Astrocyte (in vitro differentiated cells and primary cell): ENCODE measurements around the gene BTBD10. TPM values are rescaled to one million over a fixed set of nuclear protein-coding genes. Genes with fewer than 3 reads are reported as not detected.

Experiments
- DNase-seq: peaks from one replicate; pipeline ENCODE4 v3.0.0-alpha.2; 2010; ENCODE audit warnings: low read depth
- FAIRE-seq: peaks from 2 replicates; lab custom pipeline; 2011; peaks lifted over from hg19 to GRCh38; lab: Jason Lieb, UNC
- H2AFZ ChIP-seq: 2 replicates; pipeline ENCODE4 v1.6.0; 2012; ENCODE audit warnings: low read depth, low read length, inconsistent platforms
- H3K27ac ChIP-seq: 2 replicates; pipeline ENCODE4 v1.5.1; 2011; ENCODE audit warnings: low read depth, low read length, inconsistent platforms
- H3K27me3 ChIP-seq: 2 replicates; pipeline ENCODE4 v1.6.0; 2011; ENCODE audit warnings: low read length, inconsistent platforms; ENCODE audit not compliant: insufficient read depth
- H3K36me3 ChIP-seq: 2 replicates; pipeline ENCODE4 v1.5.1; 2011; ENCODE audit warnings: low read length, inconsistent platforms; ENCODE audit not compliant: insufficient read depth
- H3K4me1 ChIP-seq: 2 replicates; pipeline ENCODE4 v1.5.1; 2011; ENCODE audit warnings: low read length, inconsistent platforms; ENCODE audit not compliant: insufficient read depth
- H3K4me2 ChIP-seq: 2 replicates; pipeline ENCODE4 v1.6.0; 2012; ENCODE audit warnings: low read length, inconsistent platforms
- H3K4me3 ChIP-seq: 2 replicates; pipeline ENCODE4 v1.5.1; 2011; ENCODE audit warnings: low read depth, mild to moderate bottlenecking, low read length, inconsistent platforms; ENCODE audit not compliant: insufficient read depth
- H3K79me2 ChIP-seq: 2 replicates; pipeline ENCODE4 v1.6.0; 2012; ENCODE audit warnings: mild to moderate bottlenecking, low read length, inconsistent platforms; ENCODE audit not compliant: insufficient read depth
- H3K9ac ChIP-seq: 2 replicates; pipeline ENCODE4 v1.6.0; 2012; ENCODE audit warnings: mild to moderate bottlenecking, low read length, inconsistent platforms
- H3K9me3 ChIP-seq: 2 replicates; pipeline ENCODE4 v1.5.1; 2012; ENCODE audit warnings: low read depth, mild to moderate bottlenecking, low read length, inconsistent platforms; ENCODE audit not compliant: insufficient read depth
- H4K20me1 ChIP-seq: 2 replicates; pipeline ENCODE4 v1.6.0; 2012; ENCODE audit warnings: low read length, inconsistent platforms; ENCODE audit not compliant: insufficient read depth
- H3K27ac Mint-ChIP-seq: one replicate; pipeline ENCODE4 v1.8.0; 2021; ENCODE audit warnings: mild to moderate bottlenecking, mixed read lengths; ENCODE audit not compliant: unreplicated experiment
- H3K27me3 Mint-ChIP-seq: one replicate; pipeline ENCODE4 v1.8.0; 2021; ENCODE audit warnings: low read depth, mixed read lengths; ENCODE audit not compliant: unreplicated experiment
- H3K36me3 Mint-ChIP-seq: one replicate; pipeline ENCODE4 v1.8.0; 2021; ENCODE audit warnings: low read depth, mixed read lengths; ENCODE audit not compliant: unreplicated experiment
- H3K4me1 Mint-ChIP-seq: one replicate; pipeline ENCODE4 v1.8.0; 2021; ENCODE audit warnings: low read depth, mixed read lengths; ENCODE audit not compliant: unreplicated experiment
- H3K4me3 Mint-ChIP-seq: one replicate; pipeline ENCODE4 v1.8.0; 2021; ENCODE audit warnings: mild to moderate bottlenecking, moderate library complexity, mixed read lengths; ENCODE audit not compliant: unreplicated experiment
- H3K9me3 Mint-ChIP-seq: one replicate; pipeline ENCODE4 v1.8.0; 2021; ENCODE audit warnings: mild to moderate bottlenecking, mixed read lengths; ENCODE audit not compliant: unreplicated experiment
- EZH2 ChIP-seq: IDR thresholded peaks from 2 replicates; pipeline ENCODE4 v1.6.1; 2012; ENCODE audit warnings: mild to moderate bottlenecking, low read length, inconsistent platforms; ENCODE audit not compliant: insufficient read depth
- total RNA-seq: library from RNA; stranded (reverse); gene quantifications from 2 replicates; pipeline ENCODE4 v1.2.1, GENCODE V29; 2021
- TF ChIP-seq, protein P1 (sequence below): IDR thresholded peaks from 2 replicates; pipeline ENCODE4 v1.5.1; 2011; ENCODE audit warnings: low read depth, mild to moderate bottlenecking, inconsistent platforms, low read length, moderate library complexity; ENCODE audit not compliant: insufficient read depth

BTBD10 gene
- total RNA-seq, 1 donor from 2014 or later: 58.9 TPM

DNA sequence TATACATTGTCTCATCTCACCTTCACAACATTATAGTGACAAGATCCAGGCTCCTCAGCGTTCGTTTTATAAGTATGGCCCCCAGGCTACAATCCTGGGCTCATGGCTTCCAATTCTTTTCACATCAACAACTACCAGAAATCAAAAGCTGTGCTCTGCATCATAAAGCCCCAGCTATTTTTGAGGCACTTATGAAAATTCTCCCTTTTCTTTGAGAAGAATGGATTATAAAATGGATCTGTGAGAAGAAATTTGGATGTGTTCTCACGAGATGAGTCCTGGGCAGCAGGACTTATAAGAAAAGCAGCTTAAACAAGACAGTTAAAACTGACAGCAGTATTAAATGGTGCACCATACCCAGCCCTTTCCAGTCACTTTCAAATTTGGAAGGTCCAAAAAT is 80.3 kb downstream of the BTBD10 start:
- no peak overlapping the region for H3K27ac ChIP-seq
- H3K79me2 ChIP-seq: no peaks in the 10 kb centered on the region
- no peaks in the 10 kb centered on the region for H3K9me3 Mint-ChIP-seq
- H4K20me1 ChIP-seq: no peaks in the 10 kb centered on the region
- H3K4me3 Mint-ChIP-seq: no peak overlapping the region
- no peak overlapping the region for H3K4me3 ChIP-seq
- no peaks in the 10 kb centered on the region for H3K27me3 ChIP-seq
- peaks cover 27% of the 10 kb centered on the region for H3K36me3 ChIP-seq
- TF ChIP-seq, protein P1, sequence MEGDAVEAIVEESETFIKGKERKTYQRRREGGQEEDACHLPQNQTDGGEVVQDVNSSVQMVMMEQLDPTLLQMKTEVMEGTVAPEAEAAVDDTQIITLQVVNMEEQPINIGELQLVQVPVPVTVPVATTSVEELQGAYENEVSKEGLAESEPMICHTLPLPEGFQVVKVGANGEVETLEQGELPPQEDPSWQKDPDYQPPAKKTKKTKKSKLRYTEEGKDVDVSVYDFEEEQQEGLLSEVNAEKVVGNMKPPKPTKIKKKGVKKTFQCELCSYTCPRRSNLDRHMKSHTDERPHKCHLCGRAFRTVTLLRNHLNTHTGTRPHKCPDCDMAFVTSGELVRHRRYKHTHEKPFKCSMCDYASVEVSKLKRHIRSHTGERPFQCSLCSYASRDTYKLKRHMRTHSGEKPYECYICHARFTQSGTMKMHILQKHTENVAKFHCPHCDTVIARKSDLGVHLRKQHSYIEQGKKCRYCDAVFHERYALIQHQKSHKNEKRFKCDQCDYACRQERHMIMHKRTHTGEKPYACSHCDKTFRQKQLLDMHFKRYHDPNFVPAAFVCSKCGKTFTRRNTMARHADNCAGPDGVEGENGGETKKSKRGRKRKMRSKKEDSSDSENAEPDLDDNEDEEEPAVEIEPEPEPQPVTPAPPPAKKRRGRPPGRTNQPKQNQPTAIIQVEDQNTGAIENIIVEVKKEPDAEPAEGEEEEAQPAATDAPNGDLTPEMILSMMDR: no peak
- TF ChIP-seq EZH2: no peak
- H3K4me1 Mint-ChIP-seq: peaks cover 4% of the 10 kb centered on the region
- FAIRE-seq: no peak
- H3K4me2 ChIP-seq: no peak overlapping the region
- peaks cover 15% of the 10 kb centered on the region for H3K36me3 Mint-ChIP-seq
- no peak for DNase-seq
- H3K4me1 ChIP-seq: no peaks in the 10 kb centered on the region
- H3K27ac Mint-ChIP-seq: no peak overlapping the region
- H3K27me3 Mint-ChIP-seq: no peaks in the 10 kb centered on the region
- H3K9me3 ChIP-seq: no peaks in the 10 kb centered on the region
- no peak overlapping the region for H3K9ac ChIP-seq
- no peak overlapping the region for H2AFZ ChIP-seq

DNA sequence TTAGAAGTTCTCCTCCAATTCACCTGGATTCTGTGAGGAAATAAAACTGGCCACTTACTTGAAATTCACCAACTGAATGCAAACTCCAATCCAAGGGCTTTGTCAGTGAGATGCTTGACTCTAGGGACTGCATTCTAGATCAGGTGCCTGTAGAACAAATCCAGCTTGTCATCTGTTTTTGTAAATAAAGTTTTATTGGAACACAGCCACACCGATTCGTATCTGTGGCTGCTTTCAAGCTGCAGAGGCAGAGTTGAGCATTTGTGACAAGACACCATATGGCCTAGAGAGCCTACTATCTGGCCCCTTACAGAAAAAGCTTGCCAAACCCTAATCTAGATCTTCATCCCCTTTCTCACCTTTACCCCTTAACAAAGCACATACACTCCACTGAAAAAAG is 82.3 kb downstream of the BTBD10 start:
- no peak for TF ChIP-seq EZH2
- TF ChIP-seq, protein P1: no peak
- no peak overlapping the region for H3K4me2 ChIP-seq
- DNase-seq (no peak), FAIRE-seq (peak; percentile 47)
- H3K27me3 ChIP-seq: no peaks in the 10 kb centered on the region
- peaks cover 21% of the 10 kb centered on the region for H3K36me3 ChIP-seq
- Mint-ChIP-seq H3K9me3 (no peaks in the 10 kb centered on the region), H3K27me3 (no peaks in the 10 kb centered on the region), H3K27ac (no peak overlapping the region), H3K4me3 (no peak overlapping the region), H3K36me3 (peaks cover 29% of the 10 kb centered on the region), H3K4me1 (peaks cover 4% of the 10 kb centered on the region)
- H3K4me3 ChIP-seq: no peak overlapping the region
- no peaks in the 10 kb centered on the region for H3K79me2 ChIP-seq
- no peak overlapping the region for H2AFZ ChIP-seq
- H3K4me1 ChIP-seq: no peaks in the 10 kb centered on the region
- no peaks in the 10 kb centered on the region for H3K9me3 ChIP-seq
- H4K20me1 ChIP-seq: no peaks in the 10 kb centered on the region
- no peak overlapping the region for H3K27ac ChIP-seq
- no peak overlapping the region for H3K9ac ChIP-seq

DNA sequence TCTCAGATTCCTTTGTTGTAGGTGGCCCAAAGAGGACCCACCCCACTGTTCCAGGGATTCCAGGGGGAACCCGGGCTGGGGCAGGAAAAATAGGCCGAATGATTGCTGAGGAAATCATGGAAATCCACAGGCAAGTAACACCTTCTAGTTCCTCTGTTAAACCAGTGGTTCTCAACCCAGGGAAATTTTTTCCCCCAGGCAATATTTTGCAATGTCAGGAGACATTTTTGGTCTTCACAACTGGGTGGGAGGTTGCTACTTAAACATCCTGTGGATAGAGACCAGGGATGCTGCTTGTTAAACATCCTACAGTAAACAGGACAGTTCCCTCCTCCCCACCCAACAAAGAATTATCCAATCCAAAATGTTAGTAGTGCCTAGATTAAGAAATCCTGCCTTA is 84.7 kb downstream of the BTBD10 start:
- Histone ChIP-seq H3K36me3 (peaks cover 31% of the 10 kb centered on the region), H3K4me3 (no peak overlapping the region), H2AFZ (no peak overlapping the region), H3K4me2 (no peak overlapping the region), H3K79me2 (no peaks in the 10 kb centered on the region), H3K27me3 (no peaks in the 10 kb centered on the region), H4K20me1 (no peaks in the 10 kb centered on the region), H3K9ac (no peak overlapping the region), H3K4me1 (no peaks in the 10 kb centered on the region), H3K9me3 (no peaks in the 10 kb centered on the region), H3K27ac (no peak overlapping the region)
- peaks cover 1% of the 10 kb centered on the region for H3K4me1 Mint-ChIP-seq
- no peak for FAIRE-seq
- no peak overlapping the region for H3K4me3 Mint-ChIP-seq
- H3K27ac Mint-ChIP-seq: no peak overlapping the region
- no peak for DNase-seq
- TF ChIP-seq EZH2: no peak
- TF ChIP-seq, protein P1: no peak
- no peaks in the 10 kb centered on the region for H3K27me3 Mint-ChIP-seq
- peaks cover 42% of the 10 kb centered on the region for H3K36me3 Mint-ChIP-seq
- no peaks in the 10 kb centered on the region for H3K9me3 Mint-ChIP-seq
